Mucosa of gallbladder (tissue), 1 donor: Measurements from ENCODE around the gene SENP2. TPM values are rescaled to one million over a fixed set of nuclear protein-coding genes. Genes with fewer than 3 reads are reported as not detected.
"Not testable (repeated sequence)": the region's sequence is repeated elsewhere in the genome, so short reads cannot be mapped to it uniquely, and the experiment has no call there.

Source experiments
- DNase-seq: peaks from one replicate; pipeline ENCODE4 v3.0.0-alpha.2; 2020; ENCODE audit warnings: low spot score
- total RNA-seq: library from RNA; stranded (reverse); gene quantifications from one replicate; pipeline ENCODE4 v1.2.1, GENCODE V29; 2021
- donor health status: DM: no; HTN: no; CAD: no.

The SENP2 gene
- total RNA-seq, 1 donor from 2014 or later = 35.3 TPM

DNA sequence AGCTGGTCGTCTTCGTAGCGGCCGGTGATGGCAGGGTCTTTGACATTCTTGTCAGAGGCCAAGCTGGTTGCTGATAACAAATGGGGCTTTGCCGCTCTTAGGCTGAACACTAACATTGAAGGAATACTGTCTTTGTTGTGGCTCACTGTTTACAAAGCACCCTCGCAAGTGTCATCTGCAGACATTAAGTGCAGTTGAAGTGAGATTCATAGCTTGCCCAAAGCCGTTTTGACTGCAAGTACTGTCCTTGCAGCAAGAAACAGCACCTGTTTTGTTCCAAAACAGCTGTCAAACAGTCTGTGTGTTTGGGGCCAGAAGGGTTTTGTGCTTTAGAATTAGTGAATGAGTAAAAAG, 568 bp downstream of the SENP2 start:
- no peak for DNase-seq

DNA sequence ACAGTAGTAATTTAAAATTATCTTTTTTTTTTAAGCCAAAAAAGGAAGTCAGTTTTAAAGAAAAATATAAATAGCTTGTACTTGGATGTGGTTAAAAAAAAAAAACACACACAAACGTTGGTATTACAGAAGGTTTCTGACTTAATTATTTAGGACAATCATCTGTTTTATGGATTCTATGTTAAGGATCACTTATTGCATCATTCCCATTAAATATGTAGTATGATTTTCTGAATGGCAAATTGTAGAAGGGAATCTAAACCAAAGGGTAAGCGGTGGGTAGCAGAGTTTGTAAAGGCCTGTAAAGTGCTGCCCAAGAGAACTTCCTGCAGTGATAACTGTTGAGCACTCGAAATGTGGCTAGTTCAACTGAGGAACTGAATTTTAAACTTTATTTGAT, 8.0 kb downstream of the SENP2 start:
- no peak for DNase-seq

DNA sequence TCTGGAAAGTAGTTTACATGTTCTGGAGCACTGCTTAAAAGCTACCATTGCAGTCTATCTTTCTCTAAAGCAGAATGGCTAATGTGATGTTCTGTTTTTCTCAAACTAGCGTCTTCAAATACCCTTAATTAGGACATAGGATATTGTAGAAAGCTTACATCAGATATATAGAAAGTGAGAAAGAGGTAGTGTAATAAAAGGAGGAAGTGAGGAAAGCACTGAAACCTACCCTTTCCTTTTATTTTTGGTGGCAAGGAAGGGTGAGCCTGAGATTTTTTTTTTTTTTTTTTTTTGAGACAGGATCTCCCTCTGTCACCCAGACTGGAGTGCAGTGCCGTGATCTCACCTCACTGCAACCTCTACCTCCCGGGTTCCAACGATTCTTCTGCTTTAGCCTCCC, 9.4 kb downstream of the SENP2 start:
- no peak for DNase-seq

DNA sequence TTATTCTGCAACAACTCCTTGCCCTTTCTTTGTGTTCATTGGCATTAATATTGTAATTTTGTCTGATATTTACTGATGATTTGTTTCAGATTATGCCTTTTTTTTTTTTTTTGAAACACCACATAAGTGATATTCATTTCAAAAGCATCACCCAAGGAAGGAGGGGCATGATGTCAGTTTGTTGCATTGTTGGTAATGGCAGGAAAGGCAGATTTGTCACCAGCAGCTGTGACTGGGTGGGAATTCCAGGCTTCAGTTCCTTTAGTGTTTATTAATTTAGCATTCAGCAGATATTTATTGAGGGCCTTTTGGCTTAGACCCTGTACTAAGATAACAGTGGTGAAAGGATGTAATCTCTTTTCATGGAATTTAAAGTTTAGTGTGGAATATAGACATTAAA, 19.5 kb downstream of the SENP2 start:
- DNase-seq = no peak

DNA sequence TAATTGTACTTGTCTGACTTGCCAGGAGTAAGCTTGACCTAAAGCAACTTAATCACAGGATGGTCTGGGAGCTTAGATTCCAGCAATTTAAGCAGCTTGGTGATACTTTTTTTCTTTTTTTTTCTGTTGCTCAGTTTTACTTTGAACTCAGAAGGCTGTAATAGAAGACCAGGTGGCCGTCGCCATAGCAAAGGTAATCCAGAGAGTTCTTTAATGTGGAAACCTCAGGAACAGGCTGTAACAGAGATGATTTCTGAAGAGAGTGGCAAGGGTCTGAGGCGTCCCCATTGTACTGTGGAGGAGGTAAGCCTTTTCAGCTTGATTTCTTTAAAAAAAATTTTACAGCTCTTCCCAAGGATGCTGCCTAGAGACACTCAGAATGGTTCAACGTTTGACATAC, 20.1 kb downstream of the SENP2 start:
- DNase-seq = no peak

DNA sequence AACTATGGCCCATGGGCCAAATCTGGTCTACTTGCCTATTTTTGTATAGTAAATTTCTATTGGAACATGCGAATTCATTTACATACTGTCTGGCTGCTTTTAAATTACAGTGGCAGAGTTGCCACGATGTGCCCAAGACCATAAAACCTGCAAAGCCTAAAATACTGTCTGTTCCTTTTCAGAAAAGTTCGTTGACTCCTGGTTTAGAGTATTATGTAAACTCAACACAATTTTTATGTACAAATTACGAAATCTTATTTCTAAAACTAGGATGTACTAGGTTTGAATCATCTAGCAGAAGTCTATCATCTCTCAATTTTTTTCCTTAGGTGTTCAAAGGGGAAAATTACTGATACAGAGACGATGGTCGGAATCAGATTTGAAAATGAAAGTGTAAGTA, 26.9 kb downstream of the SENP2 start:
- no peak for DNase-seq

DNA sequence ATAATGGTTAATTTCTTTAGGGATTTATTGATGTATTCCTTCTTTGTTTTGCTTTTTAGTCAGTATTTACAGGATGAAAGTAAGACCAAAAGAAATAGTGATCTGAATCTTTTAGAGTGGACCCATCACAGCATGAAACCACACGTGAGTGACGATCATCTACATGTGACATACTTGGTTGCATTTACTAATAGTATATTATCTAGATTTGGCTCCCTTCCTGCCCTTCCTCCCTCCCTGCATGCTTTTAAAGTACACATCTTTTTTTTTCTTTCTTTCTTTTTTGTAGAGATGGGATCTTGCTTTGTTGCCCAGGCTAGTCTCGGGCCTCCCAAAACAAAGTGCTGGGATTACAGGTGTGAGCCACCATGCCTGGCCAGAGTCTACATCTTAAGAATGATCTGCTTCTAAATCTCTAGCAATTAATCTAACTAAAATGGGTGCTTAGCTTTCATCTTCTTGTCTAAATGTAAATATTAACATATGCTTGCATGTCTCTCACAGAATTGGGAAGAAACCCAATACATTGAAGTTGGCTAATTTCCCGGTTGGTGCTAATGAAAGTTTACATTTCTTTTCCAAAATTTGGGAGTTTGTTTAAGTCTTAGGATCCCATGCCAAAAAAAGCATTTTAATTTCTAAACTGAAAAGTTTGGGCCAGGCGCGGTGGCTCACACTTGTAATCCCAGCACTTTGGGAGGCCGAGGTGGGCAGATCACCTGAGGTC, 38.0 kb downstream of the SENP2 start:
- no peak for DNase-seq

DNA sequence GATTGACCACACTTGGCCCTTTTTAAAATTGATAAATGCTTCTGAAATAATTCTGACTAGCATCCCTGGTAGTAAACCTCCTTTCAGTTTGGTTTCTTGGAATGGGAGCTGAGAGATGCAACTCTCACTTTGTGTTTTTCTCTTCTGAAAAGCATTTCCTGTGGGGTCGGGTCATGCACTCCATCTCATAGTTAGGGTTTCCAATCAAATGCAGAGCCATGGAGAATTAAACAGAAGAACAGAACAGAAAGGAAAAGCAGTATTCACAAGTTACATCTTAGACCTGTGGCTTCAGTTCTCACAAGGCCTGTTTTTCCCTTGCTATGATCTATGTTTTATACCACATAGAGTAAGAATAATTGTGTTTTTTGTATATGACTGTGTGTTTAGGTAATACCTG, 39.7 kb downstream of the SENP2 start:
- no peak for DNase-seq

DNA sequence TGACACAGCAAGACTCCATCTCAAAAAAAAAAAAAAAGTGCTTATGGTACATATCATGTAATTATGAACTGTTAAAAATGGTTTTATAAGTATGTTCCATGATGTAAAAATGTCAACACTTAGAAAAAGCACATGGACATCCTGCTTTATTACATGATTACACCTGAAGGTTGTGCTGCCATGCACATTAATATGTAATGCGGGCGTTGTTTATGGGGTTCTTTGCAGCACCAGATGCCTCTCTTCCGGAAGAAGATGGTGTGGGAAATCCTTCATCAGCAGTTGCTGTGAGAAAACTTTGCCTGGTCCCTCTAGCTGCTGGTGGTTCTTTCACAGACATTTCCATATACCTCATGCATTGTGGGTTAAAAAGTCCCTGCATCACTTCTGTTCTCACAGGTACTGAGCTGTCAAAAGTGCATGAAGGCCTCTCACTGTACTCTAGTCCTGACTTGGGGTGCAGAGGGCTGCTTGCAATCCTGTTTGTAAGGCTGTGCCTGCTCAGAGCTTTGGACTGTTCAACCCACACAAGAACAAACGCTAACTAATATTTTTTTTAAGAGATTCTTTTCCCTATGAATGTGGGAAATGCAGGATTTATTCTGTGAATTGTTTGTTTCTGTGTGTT, 43.6 kb downstream of the SENP2 start:
- no peak for DNase-seq

DNA sequence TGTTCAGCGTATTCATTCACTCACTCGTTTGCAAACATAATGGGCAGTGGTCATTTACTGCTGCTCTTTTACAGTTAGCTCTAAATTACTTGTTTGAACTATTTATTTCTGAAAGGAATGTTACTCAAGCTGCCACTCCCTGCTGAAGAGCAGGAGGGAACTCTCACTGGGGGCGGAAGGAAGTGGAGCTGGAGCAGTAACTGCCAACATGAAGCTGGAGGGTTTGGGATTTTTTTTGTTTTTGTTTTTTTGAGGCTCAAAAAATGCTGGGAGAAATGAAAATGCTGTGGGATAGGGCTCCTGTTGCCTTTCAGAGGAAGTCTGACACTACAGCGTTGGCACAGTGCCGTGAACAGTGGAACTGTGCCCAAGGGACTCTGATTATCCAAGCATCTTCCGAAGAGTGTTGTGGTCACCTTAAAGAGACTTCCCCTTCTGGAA, 44.1 kb downstream of the SENP2 start:
- peak; percentile 14 for DNase-seq

DNA sequence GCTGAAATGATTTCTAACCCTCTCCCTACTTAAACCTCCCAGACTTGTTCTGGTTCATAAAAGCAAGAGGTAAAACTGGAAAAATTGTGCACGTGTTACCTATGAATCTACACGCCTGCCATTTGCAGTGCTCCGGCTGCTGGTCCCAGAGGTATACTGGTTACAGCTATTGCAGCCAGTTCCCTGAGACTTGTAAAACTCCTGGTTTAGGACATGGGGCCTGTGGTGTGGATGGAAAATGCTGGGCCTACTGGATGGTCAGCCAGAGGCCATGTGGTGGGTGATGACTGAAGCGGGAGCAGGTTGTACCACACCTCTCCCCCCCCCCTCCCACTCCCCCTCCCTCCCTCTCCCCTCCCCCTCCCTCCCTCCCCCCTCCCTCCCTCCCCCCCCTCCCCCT, 45.0 kb downstream of the SENP2 start:
- no peak for DNase-seq

DNA sequence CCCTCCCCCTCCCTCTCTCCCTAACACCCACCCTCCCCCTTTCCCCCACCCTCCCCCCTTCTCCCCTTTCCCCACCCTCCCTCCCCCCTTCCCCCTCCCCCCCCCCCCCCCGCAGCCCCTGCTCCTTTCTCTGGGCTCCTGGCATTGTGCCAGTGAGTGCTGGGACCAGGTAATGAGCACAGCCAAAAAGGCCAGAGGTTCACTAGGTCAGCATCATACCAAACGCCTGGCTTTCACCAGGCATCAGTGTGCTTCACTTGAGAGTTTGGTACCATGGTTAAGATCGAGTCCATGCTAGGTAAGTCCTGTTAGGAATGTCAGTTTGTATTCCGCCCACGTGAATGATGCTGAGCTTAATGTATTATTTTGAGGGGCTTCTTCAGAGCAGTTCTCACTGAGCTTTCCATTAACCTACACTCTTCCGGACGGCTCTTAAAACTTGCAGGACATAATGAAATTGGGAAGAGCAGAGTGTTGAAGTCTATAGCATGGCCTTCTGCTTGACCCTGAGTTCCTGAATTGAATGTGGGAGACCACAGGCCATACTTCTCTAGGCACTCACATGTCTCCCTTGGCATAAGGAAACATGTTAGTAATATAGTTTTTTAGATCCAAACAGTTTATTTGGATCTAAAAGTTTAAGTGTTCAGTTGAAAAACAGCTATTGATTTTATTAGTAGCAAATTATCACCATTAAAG, 45.6 kb downstream of the SENP2 start:
- no peak for DNase-seq

DNA sequence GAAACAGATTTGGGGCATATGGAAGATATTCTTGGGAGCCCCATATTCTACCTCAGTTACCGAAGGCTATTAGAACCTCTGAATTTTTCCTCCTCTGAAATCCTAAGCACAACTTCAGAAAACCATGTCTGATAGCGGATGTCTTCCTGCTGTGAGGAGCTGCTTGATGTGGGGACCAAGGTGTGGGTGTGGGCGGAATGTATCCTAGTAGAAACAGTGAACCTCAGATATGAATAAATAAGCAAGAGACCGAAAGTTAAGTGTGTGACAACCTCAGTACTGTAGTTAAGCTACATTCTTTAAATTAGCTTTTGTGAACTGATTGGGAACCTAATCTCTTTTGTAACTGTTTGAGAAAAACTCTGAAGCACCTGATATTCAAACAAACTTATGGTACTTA, 46.9 kb downstream of the SENP2 start:
- no peak for DNase-seq

DNA sequence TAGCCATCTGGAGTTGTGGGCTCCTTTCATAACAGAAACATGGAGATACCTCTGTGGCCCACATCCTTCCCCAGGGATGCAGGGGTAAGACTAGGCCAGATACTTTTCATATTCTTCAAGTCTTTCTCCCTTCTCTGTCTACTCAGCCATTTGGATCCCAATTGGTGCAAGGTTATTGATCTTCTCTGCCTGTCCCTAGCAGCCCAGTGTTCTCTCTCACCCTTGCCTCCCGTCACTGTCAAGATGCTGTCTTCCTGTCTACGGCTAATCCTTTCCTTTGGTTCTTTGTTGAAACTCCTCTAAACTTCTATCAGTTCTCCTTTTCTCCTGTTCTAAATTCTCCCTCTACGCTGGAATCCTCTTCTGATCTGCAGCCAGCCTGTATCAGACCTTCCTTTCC, 51.3 kb downstream of the SENP2 start:
- DNase-seq = no peak

DNA sequence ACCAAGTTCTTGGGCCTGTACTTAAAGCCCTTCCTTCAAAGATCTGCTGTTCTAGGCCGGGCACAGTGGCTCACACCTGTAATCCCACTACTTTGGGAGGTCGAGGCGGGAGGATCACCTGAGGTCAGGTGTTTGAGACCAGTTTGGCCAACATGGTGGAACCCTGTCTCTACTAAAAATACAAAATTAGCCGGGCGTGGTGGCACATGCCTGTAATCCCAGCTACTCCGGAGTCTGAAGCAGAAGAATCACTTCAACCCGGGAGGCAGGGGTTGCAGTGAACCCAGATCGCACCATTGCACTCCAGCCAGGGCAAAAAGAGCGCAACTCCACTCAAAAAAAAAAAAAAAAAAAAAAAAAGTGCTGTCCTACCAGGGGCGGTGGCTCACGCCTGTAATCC, 52.6 kb downstream of the SENP2 start:
- not testable (repeated sequence) for DNase-seq

DNA sequence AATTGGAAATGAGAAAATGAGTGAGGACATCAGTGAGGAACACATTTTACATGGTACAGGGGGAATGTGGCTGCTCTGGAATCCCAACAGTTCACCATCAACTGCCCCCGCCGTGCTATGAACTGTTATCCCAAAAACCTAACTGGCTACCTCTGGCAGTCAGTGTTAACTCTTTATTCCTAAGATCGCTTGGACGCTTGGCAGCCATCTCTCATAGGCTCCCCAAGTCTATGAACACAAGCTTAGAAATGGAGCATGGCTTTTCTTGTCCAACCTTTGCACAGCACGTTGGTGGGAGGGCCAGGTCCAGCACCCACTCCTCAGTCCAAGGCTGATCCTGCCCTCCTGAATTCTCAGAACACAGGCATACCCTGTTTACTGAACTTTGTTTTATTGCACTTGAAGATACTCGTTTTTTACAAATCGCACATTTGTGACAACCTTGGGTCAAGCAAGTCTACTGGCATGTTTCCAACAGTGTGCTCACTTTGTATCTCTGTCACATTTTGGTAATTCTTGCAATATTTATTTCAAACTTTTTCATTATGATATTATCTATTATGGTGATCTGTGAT, 53.6 kb downstream of the SENP2 start:
- DNase-seq = no peak

DNA sequence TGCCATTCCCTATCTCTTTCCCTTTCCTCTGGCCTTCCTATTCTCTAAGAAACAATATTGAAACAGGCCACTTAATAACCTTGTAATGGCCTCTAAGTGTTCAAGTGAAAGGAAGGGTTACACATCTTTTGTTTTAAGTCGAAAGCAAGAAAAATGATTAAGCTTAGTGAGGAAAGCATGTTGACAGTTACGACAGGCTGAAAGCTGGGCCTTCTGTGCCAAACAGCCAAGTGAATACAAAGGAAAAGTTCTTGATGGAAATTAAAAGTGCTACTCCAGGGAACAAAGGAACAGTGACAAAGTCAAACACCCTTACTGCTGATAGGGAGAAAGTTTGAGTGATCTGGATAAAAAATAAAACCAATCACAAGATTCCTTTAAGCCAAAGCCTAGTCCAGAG, 54.2 kb downstream of the SENP2 start:
- no peak for DNase-seq

DNA sequence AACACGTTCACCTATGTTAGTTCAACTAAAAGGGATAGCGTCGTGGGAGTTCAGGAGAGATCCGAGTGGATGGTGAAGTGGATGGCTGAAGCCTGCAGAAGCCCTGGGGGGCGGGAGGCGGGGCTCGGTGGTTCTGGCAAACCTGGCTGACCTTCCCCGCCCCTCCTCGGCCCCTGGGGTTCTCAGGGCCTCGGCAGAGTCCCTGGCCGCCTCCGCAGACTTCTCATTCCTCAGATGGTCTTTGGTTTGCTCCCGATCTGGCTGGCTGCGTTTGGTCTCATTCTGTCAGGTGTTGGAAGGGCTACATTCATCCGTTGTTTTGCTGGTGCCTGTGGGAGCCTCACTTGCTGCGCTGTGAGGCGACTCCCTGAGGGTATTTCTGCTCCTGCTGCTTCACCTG, 59.1 kb downstream of the SENP2 start:
- not testable (repeated sequence) for DNase-seq

DNA sequence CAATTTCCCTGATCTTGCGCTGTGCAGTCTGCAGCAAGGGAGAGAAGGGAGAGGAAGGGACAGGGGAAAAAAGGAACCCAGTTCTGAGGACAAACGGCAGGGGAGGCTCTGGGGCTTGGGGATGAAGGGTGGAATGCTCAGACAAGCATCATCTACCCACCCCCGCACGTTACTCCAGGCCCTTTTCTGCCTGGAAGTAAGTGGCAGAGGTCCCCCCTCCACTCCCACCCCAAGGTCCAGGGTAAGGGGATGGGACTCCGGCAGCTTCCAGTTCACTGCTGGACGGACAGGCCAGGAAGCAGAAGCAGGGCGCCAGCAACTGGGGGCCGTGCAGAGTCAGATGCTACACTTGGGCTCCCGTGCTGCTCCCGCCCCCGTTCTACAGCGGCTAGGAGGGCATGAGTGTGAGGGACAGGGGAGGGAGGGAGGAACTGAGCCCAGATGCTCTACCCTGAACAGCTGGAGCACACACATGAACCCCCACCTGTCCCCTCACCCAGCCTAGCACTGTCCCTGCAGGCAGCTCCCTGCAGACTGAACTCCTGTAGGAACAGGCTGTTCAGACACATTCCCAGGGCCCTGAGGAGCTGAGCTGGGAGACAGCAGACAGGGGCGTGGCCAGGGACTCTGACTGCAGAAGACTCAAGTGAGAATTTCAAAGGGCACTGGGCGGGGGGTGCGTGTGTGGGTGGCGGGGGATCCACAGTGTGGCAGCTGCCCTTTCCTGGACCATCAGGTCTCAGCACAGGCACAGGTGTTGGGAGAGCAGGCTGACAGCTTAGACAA, 59.7 kb downstream of the SENP2 start:
- no peak for DNase-seq

DNA sequence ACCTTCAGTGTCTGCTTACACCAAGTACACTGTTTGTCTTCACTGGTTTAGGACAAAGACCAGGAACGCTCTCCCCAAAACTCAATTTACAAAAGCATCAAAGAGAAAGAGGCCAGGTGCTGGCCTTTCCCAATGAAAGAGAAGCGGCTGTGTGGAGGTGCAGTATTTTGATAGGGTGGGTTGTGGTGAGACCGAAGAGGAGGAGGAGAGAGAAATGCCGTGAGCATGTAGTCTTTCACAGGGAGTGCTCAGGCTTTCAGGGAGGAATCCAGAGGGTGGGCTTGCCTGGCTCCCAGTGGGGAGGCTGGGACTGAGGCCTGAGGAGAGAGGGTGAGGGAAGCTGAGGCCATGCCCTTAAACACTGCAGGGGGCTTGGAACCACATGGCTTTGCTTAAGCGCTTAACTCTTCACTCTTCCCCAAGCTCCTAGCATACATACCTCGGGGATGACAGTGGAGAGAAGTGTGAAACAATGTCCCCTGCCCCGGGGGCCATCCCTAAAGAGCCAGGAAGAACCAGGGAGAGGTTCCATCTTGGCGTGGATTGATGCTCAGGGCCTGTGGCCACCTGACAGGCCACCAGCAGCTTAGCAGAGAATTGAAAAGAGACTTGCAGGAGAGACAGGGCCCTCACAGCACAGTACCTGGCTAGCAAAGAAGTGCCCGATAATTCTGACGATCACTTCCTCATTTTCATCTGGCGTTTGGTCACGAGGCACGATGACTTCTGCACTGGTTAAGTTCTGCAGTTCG, 60.5 kb downstream of the SENP2 start:
- no peak for DNase-seq

DNA sequence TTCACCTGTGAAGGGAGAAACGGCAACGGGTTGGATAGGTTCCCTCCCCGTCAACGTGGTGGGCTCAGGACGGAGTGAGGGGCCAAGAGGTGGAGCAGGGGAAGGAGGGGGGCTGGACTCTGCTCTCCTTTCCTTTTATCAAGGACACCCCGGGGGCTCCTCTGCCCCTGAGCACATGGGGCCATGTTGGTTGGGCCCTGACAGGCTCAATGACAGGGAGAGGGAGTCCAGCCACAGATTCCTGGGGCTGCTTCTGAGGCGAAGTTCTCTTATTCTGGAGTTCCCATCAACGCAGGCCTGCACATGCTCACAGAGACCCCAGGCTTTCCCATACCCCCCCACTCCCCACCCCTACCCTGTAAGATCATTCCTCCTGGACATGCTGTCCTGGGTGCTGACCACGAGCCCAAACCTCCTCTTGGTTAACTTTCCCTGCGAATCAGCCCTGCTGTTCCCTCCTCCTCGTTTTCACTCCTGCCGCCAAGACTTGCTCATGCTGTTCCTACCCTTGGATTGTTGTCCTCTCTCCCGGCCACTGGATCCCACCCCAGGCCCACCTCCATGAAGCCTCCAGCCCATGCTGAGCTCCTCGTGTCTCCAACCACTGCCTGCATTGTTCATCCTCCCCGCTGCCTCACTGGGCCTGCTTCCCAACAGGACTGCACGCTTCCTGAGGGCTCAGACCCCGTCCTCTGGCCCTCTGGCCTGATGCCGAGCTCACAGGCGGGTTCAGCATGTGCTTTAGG, 61.2 kb downstream of the SENP2 start:
- no peak for DNase-seq
